CD4-positive, alpha-beta T cell treated with Interleukin-6 at 100 ng/mL for 8 hours (primary cell): ENCODE data around the gene SLC7A6.

Source experiments
- DNase-seq: peaks from one replicate; pipeline ENCODE4 v3.0.0-alpha.2; 2020; ENCODE audit warnings: mixed read lengths, low spot score

SLC7A6 gene

DNA sequence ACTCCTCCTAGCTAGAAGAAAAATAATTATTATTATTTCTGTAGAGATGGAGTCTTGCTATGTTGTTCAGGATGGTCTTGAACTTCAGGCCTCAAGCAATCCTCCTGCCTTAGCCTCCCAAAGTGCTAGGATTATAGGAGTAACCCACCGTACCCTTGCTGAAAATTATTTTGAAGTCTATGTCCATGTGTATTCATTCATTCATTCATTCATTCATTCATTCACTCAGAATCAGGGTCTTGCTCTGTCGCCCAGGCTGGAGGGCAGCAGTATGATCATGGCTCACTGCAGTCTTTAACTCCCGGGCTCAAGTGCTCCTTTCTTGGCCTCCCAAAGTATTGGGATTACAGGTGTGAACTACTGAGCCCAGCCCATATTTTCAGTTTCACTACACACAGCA lies 42.3 kb downstream of the SLC7A6 start:
- no peak for DNase-seq

DNA sequence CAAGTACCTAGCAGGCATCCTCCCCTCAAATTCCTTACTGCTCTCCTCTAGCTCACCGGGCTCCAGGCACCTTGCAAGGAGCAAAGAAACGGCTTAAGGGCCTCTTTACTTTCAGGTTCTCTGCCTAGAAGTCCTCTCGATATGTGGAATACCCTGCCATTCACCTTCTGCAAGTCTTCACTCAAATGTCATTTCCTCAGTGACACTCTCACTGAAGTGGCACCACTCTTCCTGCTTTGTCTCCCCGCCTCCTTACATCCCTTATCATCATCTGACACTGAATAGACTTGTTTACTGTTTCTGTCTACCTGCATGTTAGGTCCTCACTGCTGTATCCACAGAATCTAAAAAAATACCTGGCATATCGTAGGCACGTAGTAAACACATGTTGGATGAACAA lies 45.5 kb downstream of the SLC7A6 start:
- DNase-seq, result peak; percentile 21

DNA sequence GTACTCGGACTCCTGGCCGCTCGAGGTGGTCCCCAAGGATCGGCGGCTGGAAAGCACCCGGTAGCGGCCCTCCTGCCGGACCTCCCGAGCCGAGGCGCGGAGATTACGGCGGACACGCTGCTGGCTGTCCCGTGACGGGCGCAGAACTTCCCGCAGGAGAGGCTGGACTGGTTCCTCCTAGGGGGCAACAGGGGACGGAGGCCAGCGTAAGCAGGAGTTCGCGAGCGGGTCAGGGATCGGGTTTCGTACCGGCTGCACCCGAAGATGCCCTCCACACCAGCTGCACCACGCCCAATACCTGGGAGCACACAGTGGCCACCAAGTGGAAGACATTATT lies 46.1 kb downstream of the SLC7A6 start:
- DNase-seq, result no peak

DNA sequence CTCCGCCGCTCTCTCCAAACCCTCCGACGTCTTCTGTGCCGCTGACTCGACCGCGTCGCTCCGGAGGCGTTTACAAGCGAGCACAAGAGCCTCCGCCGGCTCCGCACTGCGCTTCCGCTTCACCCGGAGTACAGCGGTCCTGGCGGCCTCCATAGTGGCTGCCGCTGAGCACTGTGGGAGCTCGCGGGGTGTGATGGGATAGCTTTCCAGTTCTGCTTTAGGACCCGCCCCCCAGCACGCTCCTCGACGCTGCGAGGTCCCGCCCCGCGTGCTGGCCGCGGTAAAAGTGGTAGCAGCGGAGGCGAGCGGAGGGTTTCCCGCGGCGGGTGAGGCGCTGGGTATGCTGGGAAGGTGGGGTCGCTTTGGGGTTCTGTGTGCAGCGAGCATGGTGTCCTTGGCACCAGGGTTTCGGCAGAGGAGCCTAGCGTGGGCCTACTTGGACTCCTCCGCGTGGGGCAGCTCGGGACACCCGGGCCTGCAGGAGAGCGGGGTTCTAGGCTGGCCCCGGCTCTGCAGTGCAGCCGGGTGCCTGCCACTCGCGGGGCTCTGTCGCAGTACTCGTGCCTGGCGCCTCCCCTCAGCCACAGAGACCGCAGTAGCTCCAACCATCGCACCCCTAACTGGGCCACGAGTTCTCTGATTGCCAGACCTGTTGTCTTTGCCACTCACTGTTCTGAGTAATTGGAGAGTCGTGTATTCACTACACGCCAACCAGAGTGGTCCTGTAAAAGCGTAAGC lies 46.6 kb downstream of the SLC7A6 start, which contains the start of the genes PRMT7 and SLC7A6OS:
Gene PRMT7 (plus strand): TSS at position 246 of the 738 bp plus-strand sequence. CDS start 4,961 bp downstream, outside the sequence.
Gene SLC7A6OS (minus strand): TSS at position 173 of the 738 bp plus-strand sequence. CDS start 20 bp downstream, at position 153.
- DNase-seq, result peak; percentile 92

DNA sequence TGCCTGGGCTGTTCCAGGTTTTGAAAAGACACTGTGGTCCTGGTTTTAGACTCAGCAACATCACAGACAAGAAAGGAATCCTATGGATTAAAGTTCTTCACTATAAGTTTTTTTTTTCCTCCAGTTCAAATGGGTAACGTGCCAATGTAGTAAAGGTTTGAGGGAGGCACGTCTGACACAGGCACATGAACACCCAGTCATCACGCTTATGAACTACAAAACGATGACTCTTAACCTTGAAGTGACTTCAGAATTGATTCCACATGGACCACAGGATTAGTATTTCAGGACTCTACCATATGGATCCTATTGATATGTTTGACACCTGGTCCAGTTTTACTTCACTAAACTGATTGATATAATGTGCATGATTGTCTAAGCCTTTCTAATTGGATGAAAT lies 48.8 kb downstream of the SLC7A6 start:
- no peak for DNase-seq

DNA sequence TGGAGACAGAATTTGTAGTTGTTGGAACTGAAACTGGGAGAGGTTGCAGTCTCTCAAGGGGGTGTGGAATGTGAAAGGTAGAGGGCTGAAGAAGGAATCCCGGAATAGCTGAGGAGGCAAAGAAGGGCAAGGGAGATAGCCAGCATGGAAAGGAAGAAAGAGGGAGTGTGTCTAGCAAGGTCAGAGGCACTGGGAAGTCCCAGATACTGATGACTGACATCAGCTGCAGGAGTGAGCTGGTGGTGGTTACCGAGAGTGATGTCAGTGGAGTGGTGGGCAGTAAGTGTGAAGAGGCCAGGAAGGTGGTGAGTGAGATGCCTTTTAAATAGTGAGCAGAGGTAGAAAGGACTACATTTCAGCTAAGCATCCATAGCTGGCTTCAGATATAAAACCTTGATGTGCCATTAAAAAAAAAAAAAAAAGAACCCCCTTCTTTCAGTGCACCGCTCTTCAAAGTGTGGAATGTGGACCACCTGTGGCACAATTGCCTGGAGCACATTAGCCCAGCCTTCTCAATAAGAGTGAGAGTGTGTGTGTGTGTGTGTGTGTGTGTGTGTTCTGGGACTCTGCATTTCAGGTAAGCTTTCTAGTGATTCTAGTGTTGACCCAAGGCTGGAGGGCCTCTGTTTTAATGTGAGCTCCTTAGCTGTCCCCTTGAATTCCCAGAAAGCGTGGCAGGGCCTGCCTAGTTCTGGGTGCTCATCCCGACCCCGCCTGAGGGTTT lies 55.0 kb downstream of the SLC7A6 start:
- no peak for DNase-seq

DNA sequence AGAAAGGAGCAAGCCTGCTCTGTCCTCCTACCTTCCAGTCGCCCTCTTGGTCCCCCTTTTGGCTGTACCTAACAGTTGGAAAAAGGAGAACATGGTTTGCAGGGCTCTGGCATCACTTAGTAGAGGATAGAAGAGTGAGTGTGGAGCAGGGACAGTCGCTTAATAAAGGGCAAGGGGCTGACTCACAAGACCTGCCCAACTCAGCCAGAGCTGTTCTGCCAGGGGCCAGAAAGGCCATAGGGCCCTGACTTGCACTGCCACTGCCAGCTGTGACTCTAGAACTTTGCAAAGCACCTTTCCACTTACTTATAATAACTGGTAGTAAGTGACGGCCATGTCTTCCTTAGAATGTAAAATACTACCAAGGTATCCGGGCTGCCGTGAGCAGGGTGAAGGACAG lies 60.0 kb downstream of the SLC7A6 start:
- DNase-seq, result no peak

DNA sequence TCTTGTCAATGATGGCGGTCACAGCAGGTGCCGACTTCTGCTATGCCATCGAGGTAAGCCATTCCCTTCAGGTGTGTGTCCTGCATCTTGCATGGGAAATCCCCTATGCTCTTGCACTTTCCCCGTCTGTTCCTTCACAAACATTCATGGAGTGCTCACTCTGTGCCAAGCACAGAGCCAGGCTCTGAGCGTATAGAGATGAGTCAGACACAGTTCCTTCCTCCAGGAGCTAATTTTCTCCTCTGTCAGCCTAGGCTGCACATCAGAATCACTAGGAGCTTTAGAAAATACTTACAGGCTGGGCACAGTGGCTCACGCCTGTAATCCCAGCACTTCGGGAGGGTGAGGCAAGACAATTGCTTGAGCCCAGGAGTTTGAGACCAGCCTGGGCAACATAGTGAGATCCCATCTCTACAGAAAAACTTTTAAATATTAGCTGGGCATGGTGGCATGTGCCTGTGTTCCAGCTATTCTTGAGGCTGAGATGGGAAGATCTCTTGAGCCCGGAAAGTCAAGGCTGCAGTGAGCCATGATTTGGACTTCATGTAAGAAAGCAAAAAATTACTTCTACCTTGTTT lies 60.5 kb downstream of the SLC7A6 start:
- no peak for DNase-seq

DNA sequence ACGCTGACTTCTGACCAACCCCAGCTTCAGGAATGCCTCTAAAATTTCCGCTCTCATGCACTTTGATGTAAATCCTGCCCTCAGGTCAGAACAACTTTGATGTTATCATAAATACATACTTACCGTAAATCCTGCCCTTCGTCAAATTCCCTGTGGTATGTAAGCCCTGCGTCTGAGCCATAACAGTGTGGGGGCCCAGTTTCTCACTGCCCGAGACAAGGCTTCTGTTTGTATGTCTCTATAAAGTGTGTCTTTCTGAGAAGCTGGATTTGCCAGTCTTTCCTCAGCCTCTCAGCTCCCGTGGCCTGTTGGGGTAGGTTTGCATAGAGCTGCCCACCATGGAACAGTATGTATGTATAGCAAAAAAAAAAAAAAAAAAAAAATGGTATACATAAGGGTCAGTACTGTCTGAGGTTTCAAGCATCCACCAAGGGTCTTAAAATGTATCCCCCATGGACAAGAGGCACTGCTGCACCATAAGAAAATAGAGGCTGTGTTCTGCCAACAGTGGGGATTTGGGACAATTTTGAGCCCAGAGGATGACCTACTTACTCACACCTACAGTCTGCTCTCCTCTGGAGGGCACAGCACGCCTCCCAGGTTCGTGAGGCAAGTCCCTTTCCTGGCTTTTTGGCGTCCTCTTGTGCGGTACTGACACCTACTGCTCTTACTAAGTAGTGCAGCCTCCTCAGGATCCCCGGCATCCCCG lies 64.0 kb downstream of the SLC7A6 start:
- DNase-seq, result peak; percentile 81

DNA sequence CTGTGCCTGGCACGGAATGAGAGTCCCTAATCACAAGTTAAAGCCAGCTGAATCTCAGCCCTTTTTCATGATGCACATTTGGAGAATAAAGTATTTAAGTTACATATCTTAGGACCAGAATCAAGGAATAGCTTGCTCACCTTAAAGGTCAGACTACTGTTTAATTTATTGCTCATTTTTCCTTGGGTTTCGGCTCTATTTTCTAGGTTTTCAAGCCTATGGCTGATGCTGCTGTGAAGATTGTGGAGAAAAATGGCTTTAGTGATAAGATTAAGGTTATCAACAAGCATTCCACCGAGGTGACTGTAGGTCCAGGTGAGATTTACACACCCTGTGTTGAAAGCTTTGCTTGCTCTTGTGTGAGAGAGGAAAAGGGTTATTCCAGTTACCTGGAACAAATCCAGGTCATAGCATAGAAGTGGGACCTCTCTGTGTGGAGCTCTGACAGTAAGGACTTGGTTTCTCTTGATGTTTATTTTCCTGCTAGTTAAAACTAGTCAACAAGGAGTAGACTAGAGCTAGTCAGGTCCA lies 64.6 kb downstream of the SLC7A6 start:
- no peak for DNase-seq

DNA sequence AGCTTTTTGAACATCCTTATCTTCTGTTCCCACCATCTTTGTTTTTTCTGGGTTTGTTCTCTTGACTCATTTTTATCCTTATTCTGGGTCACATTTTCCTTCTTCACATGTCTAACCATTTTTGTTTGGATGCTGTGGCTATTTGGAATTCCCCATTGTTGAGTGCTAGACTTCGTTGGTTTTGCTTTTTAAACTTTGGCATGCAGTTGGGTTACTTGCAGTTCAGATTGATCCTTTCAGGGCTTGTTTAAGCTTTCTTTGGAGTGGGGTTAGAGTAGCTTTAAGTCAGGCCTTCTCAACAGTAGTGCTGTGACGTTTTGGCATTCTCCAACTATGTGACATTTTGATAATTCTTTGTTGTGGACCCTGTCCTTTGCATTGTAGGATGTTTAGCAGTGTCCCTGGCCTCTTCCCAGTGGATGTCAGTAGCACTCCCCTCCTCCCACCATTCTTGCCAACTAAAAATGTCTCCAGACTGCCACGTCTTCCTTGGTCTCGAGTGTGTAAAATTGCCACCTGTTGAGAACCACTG lies 67.6 kb downstream of the SLC7A6 start:
- no peak for DNase-seq

DNA sequence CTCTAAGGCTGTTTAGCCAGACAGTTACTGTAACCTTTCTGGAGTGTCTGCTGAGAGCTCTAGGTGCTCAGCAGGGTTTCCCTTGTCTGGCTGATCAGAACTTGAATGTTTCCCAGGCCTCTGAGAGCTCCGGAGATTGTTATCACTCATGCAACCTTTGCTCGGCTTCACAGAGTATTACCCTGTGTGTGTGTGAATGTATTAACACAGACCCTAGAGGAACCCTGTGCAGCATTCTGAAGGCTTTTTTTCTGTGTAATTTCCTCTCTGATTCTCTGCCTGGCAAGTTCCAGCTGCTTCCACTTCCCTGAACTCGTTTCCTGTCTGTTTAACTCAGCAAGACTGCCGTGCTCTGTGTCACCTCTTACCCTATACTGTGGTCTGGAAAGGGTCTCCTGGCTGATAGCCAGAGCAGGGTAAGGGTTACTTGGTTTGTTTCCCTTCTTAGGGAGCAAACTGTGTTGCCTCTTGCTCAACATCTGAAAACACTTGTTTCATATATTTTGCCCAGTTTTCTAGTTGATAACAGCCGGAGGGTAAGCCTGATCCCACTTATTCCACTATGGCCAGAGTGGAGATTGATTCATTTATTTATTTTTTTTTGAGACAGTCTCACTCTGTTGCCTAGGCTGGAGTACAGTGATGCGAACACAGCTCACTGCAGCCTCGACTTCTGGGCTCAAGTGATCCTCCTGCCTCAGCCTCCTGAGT lies 68.2 kb downstream of the SLC7A6 start:
- DNase-seq, result no peak

DNA sequence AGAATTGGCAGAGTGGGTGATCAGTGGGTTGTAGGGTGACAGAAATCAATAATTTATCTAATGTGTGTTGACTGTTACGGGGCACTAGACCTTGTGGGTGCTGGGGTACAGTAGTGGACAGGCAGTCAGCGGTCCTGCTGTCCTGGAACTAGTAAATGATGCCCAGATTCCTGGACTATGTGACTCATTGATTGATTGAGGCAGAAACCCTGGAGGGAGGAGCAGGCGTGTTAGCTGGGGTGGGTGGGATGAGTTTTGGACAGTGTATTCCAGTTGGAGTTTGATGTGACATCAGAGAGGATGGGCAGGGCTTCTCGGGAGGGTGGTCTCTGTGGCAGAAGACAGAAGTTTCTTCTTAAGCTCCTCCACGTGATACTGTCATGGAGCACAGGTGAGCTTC lies 70.8 kb downstream of the SLC7A6 start:
- DNase-seq, result no peak

DNA sequence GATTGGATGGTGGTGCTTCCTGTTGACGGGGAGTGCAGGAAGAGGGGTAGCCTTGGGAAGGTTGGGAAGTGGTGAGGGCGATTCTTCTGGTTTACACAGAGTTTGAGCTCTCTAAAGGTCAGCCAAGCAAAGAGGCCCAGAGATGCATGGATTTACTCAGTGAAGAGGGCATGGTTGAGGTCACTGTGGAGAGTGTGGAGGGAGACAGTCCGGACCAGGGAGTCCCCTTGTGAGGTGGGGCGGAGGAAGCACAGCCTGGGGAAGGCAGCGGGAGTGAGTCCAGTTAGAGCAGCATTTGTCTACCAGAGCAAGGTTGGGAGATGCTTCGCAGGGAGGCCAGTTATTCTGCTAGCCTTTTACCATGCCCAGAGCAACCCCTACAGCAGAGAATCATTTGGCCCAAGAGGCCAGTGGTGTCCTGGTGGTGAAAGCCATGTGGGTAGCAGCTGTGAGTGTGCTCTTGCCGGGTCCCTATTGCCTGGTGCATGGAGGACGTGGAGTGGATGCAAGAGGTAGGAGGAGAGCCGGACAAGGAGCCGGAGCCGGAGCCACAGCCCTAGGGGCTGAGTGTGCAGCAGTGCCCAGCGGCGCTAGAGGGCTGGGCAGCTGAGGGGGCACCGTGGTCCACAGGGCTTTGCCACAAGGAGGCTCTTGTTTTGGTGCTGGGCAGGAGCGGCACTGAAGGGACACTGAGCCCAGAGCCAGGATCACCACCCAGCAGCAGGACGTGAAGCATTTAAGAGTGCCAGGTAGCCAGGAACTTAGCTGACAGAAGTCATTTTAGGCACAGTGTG lies 74.2 kb downstream of the SLC7A6 start:
- no peak for DNase-seq

DNA sequence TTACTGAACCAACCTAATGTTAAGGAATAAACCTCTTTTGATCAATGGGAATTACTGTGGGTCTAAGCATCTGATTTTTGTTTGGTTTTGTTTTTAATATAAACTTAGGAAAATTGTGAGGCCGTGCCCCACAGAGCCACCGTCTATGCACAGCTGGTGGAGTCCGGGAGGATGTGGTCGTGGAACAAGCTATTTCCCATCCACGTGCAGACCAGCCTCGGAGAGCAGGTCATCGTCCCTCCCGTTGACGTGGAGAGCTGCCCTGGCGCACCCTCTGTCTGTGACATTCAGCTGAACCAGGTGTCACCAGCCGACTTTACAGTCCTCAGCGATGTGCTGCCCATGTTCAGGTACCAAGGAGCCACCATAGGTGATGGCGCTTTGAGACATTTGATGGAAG lies 74.9 kb downstream of the SLC7A6 start:
- DNase-seq, result no peak

DNA sequence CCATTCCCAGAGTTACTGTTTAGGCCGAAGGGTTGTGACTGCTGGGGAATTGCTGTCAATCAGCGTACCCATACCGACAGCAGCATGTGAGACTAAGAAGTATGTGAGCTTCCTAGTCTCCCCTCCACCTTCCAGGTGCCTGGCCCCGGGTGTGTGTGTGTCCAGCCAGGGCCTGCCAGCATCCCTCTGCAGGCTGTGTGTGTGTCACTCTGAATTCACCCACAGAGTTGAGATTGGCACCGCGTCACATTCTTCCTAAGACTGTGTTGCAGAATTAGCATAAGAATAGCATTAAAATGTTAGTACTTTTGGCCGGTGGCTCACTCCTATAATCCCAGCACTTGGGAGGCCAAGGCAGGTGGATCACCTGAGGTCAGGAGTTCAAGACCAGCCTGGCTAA lies 78.3 kb downstream of the SLC7A6 start:
- no peak for DNase-seq

DNA sequence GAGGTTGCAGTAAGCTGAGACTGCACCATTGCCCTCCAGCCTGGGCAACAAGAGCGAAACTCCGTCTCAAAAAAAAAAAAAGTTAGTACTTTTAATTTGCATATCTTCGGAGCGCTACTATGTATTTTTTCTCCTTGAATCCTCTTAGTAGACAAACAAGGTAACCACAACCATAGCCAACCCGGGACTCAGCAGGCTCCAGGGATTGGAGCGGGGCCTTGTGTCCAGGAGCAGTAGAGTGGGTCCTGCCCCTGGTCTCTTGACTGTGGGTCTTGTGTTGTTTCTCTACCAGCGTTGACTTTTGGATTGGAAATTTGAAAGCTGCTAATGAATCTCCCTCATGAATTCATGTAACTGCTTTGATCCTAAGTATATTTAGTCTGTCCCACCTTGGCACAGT lies 78.8 kb downstream of the SLC7A6 start:
- DNase-seq, result no peak

DNA sequence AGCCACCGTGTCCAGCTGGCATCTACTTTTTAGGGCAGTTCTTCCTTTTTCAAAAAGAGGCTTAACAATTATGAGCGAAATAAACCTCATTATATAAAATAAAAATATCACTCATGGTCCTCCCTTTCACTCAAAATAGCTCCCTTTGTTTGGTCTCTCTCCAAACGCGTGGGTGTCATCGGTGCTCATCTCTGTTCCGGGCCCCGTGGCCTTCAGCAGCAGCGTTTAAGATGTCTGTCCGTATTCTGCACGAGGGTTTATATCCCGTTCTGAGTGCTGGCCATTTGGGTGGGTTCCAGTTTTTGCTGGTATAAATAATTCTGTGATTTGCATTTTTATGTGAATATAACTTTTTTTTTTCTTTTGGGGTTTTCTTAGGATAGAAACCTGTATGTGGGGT lies 79.9 kb downstream of the SLC7A6 start:
- no peak for DNase-seq

DNA sequence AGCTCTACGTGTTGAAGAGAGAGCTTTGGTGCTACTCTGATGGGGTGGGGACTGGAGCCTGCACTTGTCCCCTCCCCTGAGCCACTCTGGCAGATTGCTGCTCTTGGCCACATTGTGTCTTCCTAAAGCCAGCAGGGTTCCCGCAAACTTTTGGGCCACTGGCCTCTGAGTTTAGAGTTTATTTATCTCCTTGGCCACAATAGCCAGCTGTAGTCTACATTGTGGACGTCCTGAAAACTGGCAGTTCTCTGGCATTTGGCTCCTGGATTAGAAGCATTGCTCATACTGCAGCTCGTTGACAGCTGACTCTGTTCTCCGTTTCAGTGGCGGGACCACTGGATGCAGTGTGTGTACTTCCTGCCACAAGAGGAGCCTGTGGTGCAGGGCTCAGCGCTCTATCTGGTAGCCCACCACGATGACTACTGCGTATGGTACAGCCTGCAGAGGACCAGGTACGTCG lies 81.1 kb downstream of the SLC7A6 start:
- DNase-seq, result no peak

DNA sequence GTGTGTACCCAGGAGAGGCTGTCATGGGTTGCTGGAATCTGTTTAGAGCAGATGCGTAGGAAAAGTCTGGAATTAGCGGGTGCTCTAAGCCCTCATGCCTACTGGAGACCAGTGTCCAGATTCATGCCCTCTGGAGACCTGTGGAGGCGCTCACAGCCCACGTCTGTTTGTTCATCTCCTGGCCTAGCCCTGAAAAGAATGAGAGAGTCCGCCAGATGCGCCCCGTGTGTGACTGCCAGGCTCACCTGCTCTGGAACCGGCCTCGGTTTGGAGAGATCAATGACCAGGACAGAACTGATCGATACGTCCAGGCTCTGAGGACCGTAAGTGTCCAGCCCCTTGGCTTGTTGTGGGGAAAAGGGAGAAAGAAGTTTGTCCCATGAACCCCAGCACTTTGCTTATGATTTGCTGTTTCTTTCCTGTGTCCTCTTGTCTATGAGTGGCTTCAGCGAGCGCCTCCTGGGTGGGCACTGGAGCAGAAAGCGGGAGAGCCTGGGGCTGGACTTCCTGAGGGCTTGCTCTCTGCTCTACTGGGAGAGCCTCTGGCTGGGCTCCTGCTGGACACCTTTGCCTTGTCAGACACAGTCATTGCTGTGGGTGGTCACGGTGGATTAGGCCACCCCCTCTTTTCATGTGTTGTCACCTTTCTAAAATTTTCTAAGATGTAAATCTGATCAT lies 81.8 kb downstream of the SLC7A6 start:
- no peak for DNase-seq
